CD4-positive, alpha-beta T cell (primary cell): ENCODE results near the gene BNIP2. TPM values are rescaled to one million over a fixed set of nuclear protein-coding genes. Genes with fewer than 3 reads are reported as not detected.
A peak's percentile ranks its signal among the peaks of the same experiment; 100 is the strongest.

ENCODE experiments used
- ATAC-seq: fragments of 200-7000 bp; cut with Tn5 transposase; one replicate; pipeline ENCODE4 v1.10.0; 2022; ENCODE audit warnings: mild to moderate bottlenecking; ENCODE audit not compliant: poor library complexity
- CTCF ChIA-PET: fragments of 350-600 bp; sonication (Branson Sonifier 250); formaldehyde crosslinking; loops from one replicate; lab custom pipeline; 2021; ENCODE audit warnings: antibody characterized with exemption, inconsistent platforms; lab: Charles Lee
- POLR2A ChIA-PET: fragments of 350-600 bp; sonication (Branson Sonifier 250); formaldehyde crosslinking; loops from one replicate; lab custom pipeline; 2021; ENCODE audit warnings: antibody characterized with exemption, inconsistent platforms; lab: Charles Lee
- DNase-seq, 14 experiments: peaks; one replicate each; pipeline ENCODE4 v3.0.0-alpha.2; 2013 to 2020; ENCODE audit warnings: mixed read lengths in 2 of 14
- H3K27ac ChIP-seq, 2 donors: one replicate each; pipeline versions ENCODE4 v1.5.1 to v1.7.0; 2013; ENCODE audit warnings: low read length in 2 of 2, low read depth in 1 of 2, mild to moderate bottlenecking in 1 of 2
- H3K27me3 ChIP-seq, 2 experiments: 1 replicate in 1 of 2; 2 replicates in 1 of 2; pipeline versions ENCODE4 v1.6.1 to v1.7.0; 2013; ENCODE audit warnings: low read length in 2 of 2, control low read depth in 1 of 2, mild to moderate bottlenecking in 1 of 2, moderate library complexity in 1 of 2; ENCODE audit not compliant: insufficient read depth in 2 of 2, control insufficient read depth in 1 of 2
- H3K36me3 ChIP-seq: one replicate; pipeline ENCODE4 v1.6.1; 2013; ENCODE audit warnings: low read length, control low read depth; ENCODE audit not compliant: insufficient read depth
- H3K4me1 ChIP-seq: one replicate; pipeline ENCODE4 v1.6.1; 2013; ENCODE audit warnings: low read length, control low read depth; ENCODE audit not compliant: insufficient read depth
- H3K4me3 ChIP-seq: one replicate; pipeline ENCODE4 v1.5.1; 2013; ENCODE audit warnings: mild to moderate bottlenecking, low read length, moderate library complexity
- H3K9me3 ChIP-seq, 2 experiments: 1 replicate in 1 of 2; 2 replicates in 1 of 2; pipeline versions ENCODE4 v1.6.1 to v1.7.0; 2013; ENCODE audit warnings: low read length in 2 of 2, mild to moderate bottlenecking in 2 of 2, control low read depth in 1 of 2, moderate library complexity in 1 of 2; ENCODE audit not compliant: control insufficient read depth in 1 of 2, insufficient read depth in 1 of 2
- H3K27ac Mint-ChIP-seq: one replicate; pipeline ENCODE4 v1.8.0; 2020; ENCODE audit warnings: mixed read lengths
- H3K27me3 Mint-ChIP-seq: one replicate; pipeline ENCODE4 v1.8.0; 2021; ENCODE audit warnings: mixed read lengths
- H3K36me3 Mint-ChIP-seq: one replicate; pipeline ENCODE4 v1.8.0; 2021; ENCODE audit warnings: low read depth, mixed read lengths
- H3K4me1 Mint-ChIP-seq: one replicate; pipeline ENCODE4 v1.8.0; 2021; ENCODE audit warnings: low read depth, mixed read lengths
- H3K4me3 Mint-ChIP-seq: one replicate; pipeline ENCODE4 v1.8.0; 2020; ENCODE audit warnings: mild to moderate bottlenecking, mixed read lengths
- H3K9me3 Mint-ChIP-seq: one replicate; pipeline ENCODE4 v1.8.0; 2020; ENCODE audit warnings: mixed read lengths
- intact Hi-C, 2 experiments: fragments of 100-400 bp; cut with DNase I in 1 of 2; cut with micrococcal nuclease in 1 of 2; formaldehyde crosslinking; loops; one replicate each; pipeline versions ENCODE4 v1.15.1 to v1.9.0; 2023 to 2025; cut with DNase I, micrococcal nuclease
- total RNA-seq, 174 experiments: library from RNA in 2 of 174; stranded (reverse) in 2 of 174; gene quantifications; one replicate each; pipeline ENCODE4 v1.2.3 and lab custom pipeline; 2021 to 2026
- TF ChIP-seq, protein P1 (sequence below): fragments of 200-600 bp; IDR thresholded peaks from one replicate; pipeline ENCODE4 v1.8.0; 2022; ENCODE audit warnings: antibody characterized with exemption, mild to moderate bottlenecking

Gene BNIP2
- total RNA-seq, 2 experiments from 2014 or later: 109 TPM

DNA sequence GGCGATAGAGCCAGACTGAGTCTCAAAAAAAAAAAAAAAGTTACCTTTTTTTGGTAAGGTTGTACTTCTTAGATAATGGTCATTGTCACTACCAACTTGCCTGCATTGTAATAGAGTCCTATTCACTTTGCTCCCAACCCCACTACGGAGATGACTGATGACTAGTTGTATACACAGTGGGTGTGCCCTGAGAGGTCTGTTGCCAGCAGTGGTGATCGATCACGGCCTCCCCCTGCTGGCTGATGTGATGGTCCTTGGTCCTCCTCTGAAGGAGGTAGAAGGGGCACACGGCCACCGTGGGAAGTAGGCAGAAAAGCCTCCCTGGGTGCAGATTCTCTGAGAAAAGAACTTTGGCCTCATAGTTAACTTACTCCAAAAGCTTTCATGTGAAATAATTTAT is 66.8 kb downstream of the BNIP2 start:
- TF ChIP-seq, protein P1, sequence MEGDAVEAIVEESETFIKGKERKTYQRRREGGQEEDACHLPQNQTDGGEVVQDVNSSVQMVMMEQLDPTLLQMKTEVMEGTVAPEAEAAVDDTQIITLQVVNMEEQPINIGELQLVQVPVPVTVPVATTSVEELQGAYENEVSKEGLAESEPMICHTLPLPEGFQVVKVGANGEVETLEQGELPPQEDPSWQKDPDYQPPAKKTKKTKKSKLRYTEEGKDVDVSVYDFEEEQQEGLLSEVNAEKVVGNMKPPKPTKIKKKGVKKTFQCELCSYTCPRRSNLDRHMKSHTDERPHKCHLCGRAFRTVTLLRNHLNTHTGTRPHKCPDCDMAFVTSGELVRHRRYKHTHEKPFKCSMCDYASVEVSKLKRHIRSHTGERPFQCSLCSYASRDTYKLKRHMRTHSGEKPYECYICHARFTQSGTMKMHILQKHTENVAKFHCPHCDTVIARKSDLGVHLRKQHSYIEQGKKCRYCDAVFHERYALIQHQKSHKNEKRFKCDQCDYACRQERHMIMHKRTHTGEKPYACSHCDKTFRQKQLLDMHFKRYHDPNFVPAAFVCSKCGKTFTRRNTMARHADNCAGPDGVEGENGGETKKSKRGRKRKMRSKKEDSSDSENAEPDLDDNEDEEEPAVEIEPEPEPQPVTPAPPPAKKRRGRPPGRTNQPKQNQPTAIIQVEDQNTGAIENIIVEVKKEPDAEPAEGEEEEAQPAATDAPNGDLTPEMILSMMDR: no peak
- Histone ChIP-seq H3K27me3 (peaks cover 9 to 10% of the 10 kb centered on the region in 2 experiments), H3K4me1 (no peaks in the 10 kb centered on the region), H3K9me3 (no peaks in the 10 kb centered on the region), H3K36me3 (no peaks in the 10 kb centered on the region), H3K4me3 (no peak overlapping the region), H3K27ac (no peak overlapping the region)
- ATAC-seq: no peak
- H3K4me3 Mint-ChIP-seq: no peak overlapping the region
- H3K27me3 Mint-ChIP-seq: peaks cover 17% of the 10 kb centered on the region
- DNase-seq: peak in 6 of 14 experiments; percentile 3 to 26 (median 13)
- H3K9me3 Mint-ChIP-seq: no peaks in the 10 kb centered on the region
- no peaks in the 10 kb centered on the region for H3K36me3 Mint-ChIP-seq
- no peaks in the 10 kb centered on the region for H3K4me1 Mint-ChIP-seq
- no peak overlapping the region for H3K27ac Mint-ChIP-seq
- ChIA-PET CTCF (no interaction called here), POLR2A (no interaction called here)
- intact Hi-C loops: no loop called here

- CTCF ChIA-PET: no interaction called here
- H3K4me1 ChIP-seq: peaks cover 4% of the 10 kb centered on the region
- H3K27me3 ChIP-seq: peaks cover 9 to 17% of the 10 kb centered on the region in 2 experiments
- intact Hi-C loops: no loop called here
- ATAC-seq (no peak), DNase-seq (no peak)
- H3K36me3 Mint-ChIP-seq: no peaks in the 10 kb centered on the region
- H3K4me3 Mint-ChIP-seq: no peak overlapping the region
- no peaks in the 10 kb centered on the region for H3K9me3 ChIP-seq
- POLR2A ChIA-PET: no interaction called here
- TF ChIP-seq, protein P1: no peak
- H3K4me1 Mint-ChIP-seq: peaks cover 6% of the 10 kb centered on the region
- peaks cover 30% of the 10 kb centered on the region for H3K27me3 Mint-ChIP-seq
- no peaks in the 10 kb centered on the region for H3K9me3 Mint-ChIP-seq
- no peak overlapping the region for H3K27ac ChIP-seq
- no peak overlapping the region for H3K4me3 ChIP-seq
- H3K36me3 ChIP-seq: no peaks in the 10 kb centered on the region
- H3K27ac Mint-ChIP-seq: no peak overlapping the region
These were observed 70.7 kb downstream of the BNIP2 start for GRCh38 chr15:59618406-59618805.

GRCh38 chr15:59616379-59616778 is 72.7 kb downstream of the BNIP2 start:
- Mint-ChIP-seq H3K4me3 (no peak overlapping the region), H3K36me3 (no peaks in the 10 kb centered on the region), H3K27ac (no peak overlapping the region), H3K27me3 (peaks cover 30% of the 10 kb centered on the region), H3K4me1 (peaks cover 10% of the 10 kb centered on the region), H3K9me3 (no peaks in the 10 kb centered on the region)
- no peak overlapping the region for H3K4me3 ChIP-seq
- DNase-seq (no peak), ATAC-seq (no peak)
- intact Hi-C loops: no loop called here
- peaks cover 9 to 14% of the 10 kb centered on the region in 2 experiments for H3K27me3 ChIP-seq
- peaks cover 4% of the 10 kb centered on the region for H3K4me1 ChIP-seq
- CTCF ChIA-PET: interaction anchor here (0.6 kb wide), 1 partner anchor 22 kb away, joined by 3 read pairs; no protein-coding TSS in a partner anchor
- no peaks in the 10 kb centered on the region for H3K36me3 ChIP-seq
- no peaks in the 10 kb centered on the region for H3K9me3 ChIP-seq
- no peak overlapping the region for H3K27ac ChIP-seq
- POLR2A ChIA-PET: no interaction called here
- TF ChIP-seq, protein P1: no peak
